ENCODE measurements around the gene HMSD.

HMSD gene

GRCh38 chr18:63949068-63949737 lies at the start of gene HMSD:
Gene HMSD (plus strand): TSS chr18:63949301. CDS start chr18:63953456, 4,155 bp downstream.
- peak within 1 kb of the TSS; percentile 70 for H3K9ac ChIP-seq (ENCODE audit: low read depth, low read length)
- peaks cover 27% of the 10 kb centered on the region for H3K27me3 ChIP-seq (ENCODE audit: control insufficient read depth, insufficient read depth, low read length)
- no peaks in the 10 kb centered on the region for H3K36me3 ChIP-seq (ENCODE audit: control insufficient read depth, insufficient read depth, low read length)
- peak within 1 kb of the TSS; percentile 77 for H3K4me3 ChIP-seq (ENCODE audit: low read depth, low read length)
- H3K9me3 ChIP-seq (ENCODE audit: control insufficient read depth, insufficient read depth, low read length): no peaks in the 10 kb centered on the region
- no peaks in the 10 kb centered on the region for H3K4me1 ChIP-seq (ENCODE audit: control insufficient read depth, insufficient read depth, low read length)

GRCh38 chr18:63903851-63904570 lies 45.1 kb upstream of the HMSD start:
- Histone ChIP-seq H3K36me3 (ENCODE audit: control insufficient read depth, insufficient read depth, low read length) (no peaks in the 10 kb centered on the region), H3K9ac (ENCODE audit: low read depth, low read length) (no peak overlapping the region), H3K4me1 (ENCODE audit: control insufficient read depth, insufficient read depth, low read length) (no peaks in the 10 kb centered on the region), H3K9me3 (ENCODE audit: control insufficient read depth, insufficient read depth, low read length) (no peaks in the 10 kb centered on the region), H3K4me3 (ENCODE audit: low read depth, low read length) (no peak overlapping the region), H3K27me3 (ENCODE audit: control insufficient read depth, insufficient read depth, low read length) (no peaks in the 10 kb centered on the region)

DNA sequence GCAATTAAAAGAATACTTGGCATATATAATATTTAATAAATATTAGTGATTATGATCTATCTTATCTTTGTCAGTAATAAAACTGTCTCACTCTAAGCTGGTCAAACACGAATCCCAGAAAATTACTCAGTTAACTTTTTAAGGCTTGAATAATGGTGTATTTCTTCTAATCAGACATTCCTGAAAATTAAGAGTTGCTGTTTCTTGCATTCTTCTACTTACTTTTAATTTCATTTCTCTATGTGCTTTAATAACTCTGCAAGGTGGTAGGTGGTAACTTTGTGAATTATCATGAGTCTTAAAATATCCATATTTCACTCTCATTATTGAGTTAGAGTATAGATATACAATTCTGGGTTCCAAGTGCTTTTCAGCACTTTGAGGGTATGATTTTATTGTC lies 44.4 kb upstream of the HMSD start:
- Histone ChIP-seq H3K27me3 (ENCODE audit: control insufficient read depth, insufficient read depth, low read length) (no peaks in the 10 kb centered on the region), H3K4me1 (ENCODE audit: control insufficient read depth, insufficient read depth, low read length) (no peaks in the 10 kb centered on the region), H3K9me3 (ENCODE audit: control insufficient read depth, insufficient read depth, low read length) (no peaks in the 10 kb centered on the region), H3K36me3 (ENCODE audit: control insufficient read depth, insufficient read depth, low read length) (no peaks in the 10 kb centered on the region), H3K4me3 (ENCODE audit: low read depth, low read length) (no peak overlapping the region), H3K9ac (ENCODE audit: low read depth, low read length) (no peak overlapping the region)

DNA sequence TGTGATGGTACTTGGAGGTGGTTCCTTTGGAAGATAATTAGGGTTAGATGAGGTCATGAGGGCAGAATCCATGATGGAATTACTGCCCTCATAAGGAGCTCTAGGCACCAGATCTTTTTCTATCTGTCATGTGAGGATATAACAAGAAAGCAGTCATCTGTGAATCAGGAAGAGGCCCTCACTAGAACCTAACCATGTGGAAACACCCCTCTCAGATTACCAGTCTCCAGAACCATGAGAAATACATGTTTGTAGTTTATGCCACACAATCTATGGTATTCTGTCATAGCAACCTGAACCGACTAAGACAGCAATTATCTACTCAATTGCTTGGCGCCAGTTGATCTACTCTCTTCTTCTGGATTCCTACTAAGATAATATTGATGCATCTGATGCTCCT lies 43.7 kb upstream of the HMSD start:
- Histone ChIP-seq H3K9me3 (ENCODE audit: control insufficient read depth, insufficient read depth, low read length) (no peaks in the 10 kb centered on the region), H3K27me3 (ENCODE audit: control insufficient read depth, insufficient read depth, low read length) (no peaks in the 10 kb centered on the region), H3K4me3 (ENCODE audit: low read depth, low read length) (no peak overlapping the region), H3K36me3 (ENCODE audit: control insufficient read depth, insufficient read depth, low read length) (no peaks in the 10 kb centered on the region), H3K4me1 (ENCODE audit: control insufficient read depth, insufficient read depth, low read length) (no peaks in the 10 kb centered on the region), H3K9ac (ENCODE audit: low read depth, low read length) (no peak overlapping the region)

DNA sequence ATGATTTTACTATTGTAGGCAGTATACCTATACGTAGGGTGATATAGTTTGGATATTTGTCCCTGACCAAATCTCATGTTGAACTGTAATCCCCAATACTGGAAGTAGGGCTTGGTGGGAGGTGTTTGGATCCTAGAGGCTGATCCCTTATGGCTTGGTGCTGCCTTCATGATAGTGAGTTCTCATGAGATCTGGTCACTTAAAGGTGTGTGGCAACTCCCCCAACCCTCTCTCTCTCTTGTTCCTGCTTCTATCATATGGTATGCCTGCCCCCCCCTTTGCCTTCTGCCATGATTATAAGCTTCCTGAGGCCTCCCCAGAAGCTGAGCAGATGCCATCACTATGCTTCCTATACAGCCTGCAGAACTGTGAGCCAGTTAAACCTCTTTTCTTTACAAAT lies 43.0 kb upstream of the HMSD start:
- H3K36me3 ChIP-seq (ENCODE audit: control insufficient read depth, insufficient read depth, low read length): no peaks in the 10 kb centered on the region
- H3K27me3 ChIP-seq (ENCODE audit: control insufficient read depth, insufficient read depth, low read length): no peaks in the 10 kb centered on the region
- no peaks in the 10 kb centered on the region for H3K9me3 ChIP-seq (ENCODE audit: control insufficient read depth, insufficient read depth, low read length)
- H3K4me1 ChIP-seq (ENCODE audit: control insufficient read depth, insufficient read depth, low read length): no peaks in the 10 kb centered on the region
- H3K4me3 ChIP-seq (ENCODE audit: low read depth, low read length): no peak overlapping the region
- no peak overlapping the region for H3K9ac ChIP-seq (ENCODE audit: low read depth, low read length)

DNA sequence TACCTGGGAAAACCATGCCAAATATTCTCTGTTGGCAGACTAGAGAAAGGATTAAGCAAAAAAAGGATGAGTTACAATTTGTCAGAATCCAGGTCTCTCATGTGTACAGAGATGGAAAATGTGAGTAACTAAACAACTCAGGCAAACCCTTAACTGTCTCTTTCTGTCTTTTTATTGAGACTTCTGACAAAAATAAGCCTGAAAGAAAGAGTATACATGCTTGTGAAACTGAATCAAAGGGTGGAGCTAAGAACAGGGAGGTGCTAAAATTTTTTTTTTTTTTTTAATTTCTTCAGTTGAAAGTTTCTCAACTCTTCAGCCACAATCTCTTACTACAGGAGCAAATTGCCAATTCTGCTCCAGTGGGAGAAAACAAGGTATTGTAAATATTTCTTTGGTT lies 41.4 kb upstream of the HMSD start, which contains the start of gene SERPINB10:
Gene SERPINB10 (plus strand): TSS at position 295 of the 400 bp plus-strand sequence. CDS start 7,553 bp downstream, outside the sequence.
- H3K4me3 ChIP-seq (ENCODE audit: low read depth, low read length): no peak within 1 kb of the TSS
- no peaks in the 10 kb centered on the region for H3K36me3 ChIP-seq (ENCODE audit: control insufficient read depth, insufficient read depth, low read length)
- H3K27me3 ChIP-seq (ENCODE audit: control insufficient read depth, insufficient read depth, low read length): no peaks in the 10 kb centered on the region
- H3K4me1 ChIP-seq (ENCODE audit: control insufficient read depth, insufficient read depth, low read length): no peaks in the 10 kb centered on the region
- no peaks in the 10 kb centered on the region for H3K9me3 ChIP-seq (ENCODE audit: control insufficient read depth, insufficient read depth, low read length)
- no peak within 1 kb of the TSS for H3K9ac ChIP-seq (ENCODE audit: low read depth, low read length)

DNA sequence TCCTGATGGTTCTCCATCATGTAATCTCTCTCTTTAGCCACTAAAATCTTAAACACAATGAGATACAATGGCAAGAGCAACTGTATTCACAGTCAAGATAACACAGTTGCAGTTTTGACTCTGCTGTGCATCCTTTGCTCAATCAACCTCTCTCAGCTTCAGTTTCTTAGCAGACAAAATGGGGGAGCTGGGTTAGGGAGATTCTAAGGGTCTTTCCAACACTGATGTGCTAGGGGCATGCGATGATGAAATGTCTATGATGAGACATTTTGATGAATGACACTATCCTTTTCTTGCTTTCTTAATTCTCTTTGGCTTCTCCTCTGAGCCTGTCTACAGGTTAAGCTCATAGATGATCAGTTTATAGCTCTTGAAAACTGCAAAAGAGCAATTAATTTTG lies 40.2 kb upstream of the HMSD start:
- Histone ChIP-seq H3K4me3 (ENCODE audit: low read depth, low read length) (no peak overlapping the region), H3K9ac (ENCODE audit: low read depth, low read length) (no peak overlapping the region), H3K27me3 (ENCODE audit: control insufficient read depth, insufficient read depth, low read length) (no peaks in the 10 kb centered on the region), H3K9me3 (ENCODE audit: control insufficient read depth, insufficient read depth, low read length) (no peaks in the 10 kb centered on the region), H3K36me3 (ENCODE audit: control insufficient read depth, insufficient read depth, low read length) (no peaks in the 10 kb centered on the region), H3K4me1 (ENCODE audit: control insufficient read depth, insufficient read depth, low read length) (no peaks in the 10 kb centered on the region)

DNA sequence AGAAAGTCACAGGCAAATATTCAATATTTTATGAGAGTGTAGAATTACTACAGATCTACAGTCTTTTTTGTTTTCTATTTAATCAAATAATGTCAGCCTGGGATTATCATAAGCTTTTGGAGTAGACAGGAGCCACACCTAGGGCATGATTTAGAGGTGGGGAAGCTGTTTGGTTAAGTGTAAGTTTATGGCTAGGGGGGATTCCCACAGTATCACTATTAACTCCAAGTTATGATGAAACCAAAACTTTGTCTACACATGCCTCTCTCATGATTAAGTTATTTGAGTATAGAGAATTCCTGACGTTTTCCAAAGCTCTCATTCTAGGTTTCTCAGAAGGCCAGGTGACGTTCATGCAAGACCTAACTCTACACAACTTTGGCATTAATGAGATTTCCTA lies 39.2 kb upstream of the HMSD start:
- H3K4me3 ChIP-seq (ENCODE audit: low read depth, low read length): no peak overlapping the region
- H3K4me1 ChIP-seq (ENCODE audit: control insufficient read depth, insufficient read depth, low read length): no peaks in the 10 kb centered on the region
- H3K9ac ChIP-seq (ENCODE audit: low read depth, low read length): no peak overlapping the region
- no peaks in the 10 kb centered on the region for H3K9me3 ChIP-seq (ENCODE audit: control insufficient read depth, insufficient read depth, low read length)
- H3K27me3 ChIP-seq (ENCODE audit: control insufficient read depth, insufficient read depth, low read length): no peaks in the 10 kb centered on the region
- no peaks in the 10 kb centered on the region for H3K36me3 ChIP-seq (ENCODE audit: control insufficient read depth, insufficient read depth, low read length)

DNA sequence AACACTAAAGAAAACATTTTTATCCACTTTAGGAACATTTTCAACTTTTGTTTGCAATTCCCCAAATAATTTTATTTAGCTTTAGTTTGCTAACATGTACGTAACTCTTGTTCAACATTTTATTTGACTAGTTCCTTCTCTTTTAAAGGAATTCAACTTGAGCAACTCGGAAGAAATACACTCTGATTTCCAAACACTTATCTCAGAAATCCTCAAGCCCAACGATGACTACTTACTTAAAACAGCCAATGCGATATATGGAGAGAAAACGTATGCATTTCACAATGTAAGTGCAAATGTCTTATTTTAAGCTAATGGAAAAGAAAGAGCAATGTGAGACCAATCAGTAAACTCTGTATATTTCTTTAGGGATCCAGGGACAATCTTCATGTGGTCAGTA lies 31.3 kb upstream of the HMSD start:
- Histone ChIP-seq H3K36me3 (ENCODE audit: control insufficient read depth, insufficient read depth, low read length) (no peaks in the 10 kb centered on the region), H3K4me3 (ENCODE audit: low read depth, low read length) (no peak overlapping the region), H3K27me3 (ENCODE audit: control insufficient read depth, insufficient read depth, low read length) (no peaks in the 10 kb centered on the region), H3K9me3 (ENCODE audit: control insufficient read depth, insufficient read depth, low read length) (no peaks in the 10 kb centered on the region), H3K9ac (ENCODE audit: low read depth, low read length) (no peak overlapping the region), H3K4me1 (ENCODE audit: control insufficient read depth, insufficient read depth, low read length) (no peaks in the 10 kb centered on the region)

GRCh38 chr18:63922049-63922448 lies 27.1 kb upstream of the HMSD start:
- H3K9me3 ChIP-seq (ENCODE audit: control insufficient read depth, insufficient read depth, low read length): no peaks in the 10 kb centered on the region
- no peaks in the 10 kb centered on the region for H3K4me1 ChIP-seq (ENCODE audit: control insufficient read depth, insufficient read depth, low read length)
- H3K27me3 ChIP-seq (ENCODE audit: control insufficient read depth, insufficient read depth, low read length): no peaks in the 10 kb centered on the region
- H3K36me3 ChIP-seq (ENCODE audit: control insufficient read depth, insufficient read depth, low read length): no peaks in the 10 kb centered on the region
- no peak overlapping the region for H3K4me3 ChIP-seq (ENCODE audit: low read depth, low read length)
- H3K9ac ChIP-seq (ENCODE audit: low read depth, low read length): no peak overlapping the region

GRCh38 chr18:63924551-63924950 lies 24.6 kb upstream of the HMSD start:
- no peaks in the 10 kb centered on the region for H3K9me3 ChIP-seq (ENCODE audit: control insufficient read depth, insufficient read depth, low read length)
- H3K9ac ChIP-seq (ENCODE audit: low read depth, low read length): no peak overlapping the region
- H3K4me3 ChIP-seq (ENCODE audit: low read depth, low read length): no peak overlapping the region
- no peaks in the 10 kb centered on the region for H3K36me3 ChIP-seq (ENCODE audit: control insufficient read depth, insufficient read depth, low read length)
- no peaks in the 10 kb centered on the region for H3K27me3 ChIP-seq (ENCODE audit: control insufficient read depth, insufficient read depth, low read length)
- H3K4me1 ChIP-seq (ENCODE audit: control insufficient read depth, insufficient read depth, low read length): no peaks in the 10 kb centered on the region

DNA sequence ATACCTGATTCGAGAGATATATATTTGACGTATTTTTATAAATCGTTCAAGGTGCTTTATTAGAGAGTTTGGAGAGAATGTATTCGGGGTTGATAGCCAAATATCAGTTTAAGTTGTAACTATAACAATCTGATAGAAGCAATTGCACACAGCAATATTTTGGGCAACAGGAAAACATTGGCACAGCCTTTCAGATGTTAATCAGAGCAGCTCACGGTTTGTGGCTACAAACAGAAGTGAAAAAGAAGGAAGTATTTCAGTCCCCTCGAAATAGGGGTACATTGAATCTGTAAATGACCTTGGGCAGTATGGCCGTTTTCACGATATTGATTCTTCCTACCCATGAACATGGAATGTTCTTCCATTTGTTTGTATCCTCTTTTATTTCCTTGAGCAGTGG lies 20.8 kb upstream of the HMSD start:
- Histone ChIP-seq H3K4me3 (ENCODE audit: low read depth, low read length) (no peak overlapping the region), H3K36me3 (ENCODE audit: control insufficient read depth, insufficient read depth, low read length) (no peaks in the 10 kb centered on the region), H3K4me1 (ENCODE audit: control insufficient read depth, insufficient read depth, low read length) (no peaks in the 10 kb centered on the region), H3K27me3 (ENCODE audit: control insufficient read depth, insufficient read depth, low read length) (no peaks in the 10 kb centered on the region), H3K9me3 (ENCODE audit: control insufficient read depth, insufficient read depth, low read length) (no peaks in the 10 kb centered on the region), H3K9ac (ENCODE audit: low read depth, low read length) (no peak overlapping the region)

All from iPS-15b (cell line).